Stimulated activated CD8-positive, alpha-beta memory T cell treated with anti-CD3 and anti-CD28 coated beads, Interleukin-7, amount 100 ng/mL, for 1 hour (primary cell): ENCODE data around the gene LEPR.

Source experiments
- DNase-seq, 2 donors: peaks; one replicate each; pipeline ENCODE4 v3.0.0-alpha.2; 2020; ENCODE audit warnings: low read depth in 2 of 2

The LEPR gene

GRCh38 chr1:65409816-65410326 lies 10.6 kb upstream of the LEPR start:
- no peak for DNase-seq

GRCh38 chr1:65412256-65412983 lies 8.0 kb upstream of the LEPR start:
- no peak for DNase-seq

DNA sequence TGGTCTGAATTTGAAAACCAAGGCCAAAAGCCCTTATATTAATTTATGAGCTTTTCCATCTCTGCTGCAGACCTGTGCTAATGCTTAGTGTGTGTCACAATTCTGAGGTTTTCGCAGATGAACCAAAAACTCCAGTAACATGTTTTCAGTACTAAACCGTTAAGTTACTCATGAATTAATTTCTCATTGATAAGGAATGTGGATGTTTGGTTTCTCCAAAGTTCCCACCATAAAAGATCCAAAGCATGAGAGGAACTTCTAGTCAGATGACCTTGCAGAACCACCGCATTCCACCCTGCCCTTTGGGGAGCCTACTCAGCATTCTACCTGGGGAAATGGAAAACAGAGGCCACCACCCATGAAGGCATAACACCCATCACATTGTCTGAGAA lies 7.5 kb upstream of the LEPR start:
- DNase-seq, result no peak

DNA sequence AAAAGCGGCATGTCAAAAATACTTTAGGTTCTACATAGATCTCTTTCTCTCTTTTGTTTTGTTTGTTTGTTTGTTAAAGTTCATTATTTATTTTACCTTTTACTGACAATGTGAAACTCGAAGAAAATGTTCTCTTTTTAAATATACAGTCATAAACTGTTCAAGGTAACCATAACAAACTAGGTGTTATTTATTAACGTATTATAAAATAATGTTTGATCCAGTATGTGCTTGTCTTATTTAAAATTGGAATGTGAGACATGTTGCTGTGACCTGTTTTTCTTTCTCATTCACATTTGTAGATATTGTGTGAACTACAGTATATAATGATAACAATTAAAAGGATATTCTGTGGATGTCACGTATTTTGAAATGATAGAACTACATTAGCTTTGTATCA lies 5.9 kb upstream of the LEPR start:
- no peak for DNase-seq

GRCh38 chr1:65416767-65417166 lies 3.7 kb upstream of the LEPR start:
- no peak for DNase-seq

DNA sequence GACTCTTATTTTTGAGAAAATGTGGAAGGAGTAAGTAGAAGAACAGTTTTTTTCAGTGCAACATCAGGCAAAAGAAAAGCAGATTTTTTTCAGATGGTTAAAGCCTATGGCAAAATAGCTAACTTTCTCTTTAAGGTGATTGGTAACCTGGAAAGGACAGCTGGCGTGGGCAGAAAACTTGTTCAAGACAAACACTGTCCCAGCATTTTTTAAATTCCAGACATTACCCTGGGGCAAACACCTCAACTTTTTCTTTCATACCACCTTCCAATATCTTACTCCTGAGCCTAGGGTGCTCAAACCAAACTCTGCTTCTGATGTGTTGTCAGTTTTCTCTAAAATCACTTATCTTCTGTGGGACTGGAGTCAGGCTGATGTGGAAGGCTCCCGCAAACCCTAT lies 2.7 kb upstream of the LEPR start:
- no peak for DNase-seq

GRCh38 chr1:65418522-65419185 lies 1.8 kb upstream of the LEPR start:
- DNase-seq, result no peak

GRCh38 chr1:65419681-65420589 lies 533 bp upstream of the LEPR start:
- DNase-seq, result peak; percentile 94 to 98

- no peak for DNase-seq
Measured at GRCh38 chr1:65421351-65422025, 1.0 kb downstream of the LEPR start.

GRCh38 chr1:65422241-65423203 lies 2.1 kb downstream of the LEPR start:
- DNase-seq, result no peak

- no peak for DNase-seq
Measured at GRCh38 chr1:65423884-65424572, 3.6 kb downstream of the LEPR start.

DNA sequence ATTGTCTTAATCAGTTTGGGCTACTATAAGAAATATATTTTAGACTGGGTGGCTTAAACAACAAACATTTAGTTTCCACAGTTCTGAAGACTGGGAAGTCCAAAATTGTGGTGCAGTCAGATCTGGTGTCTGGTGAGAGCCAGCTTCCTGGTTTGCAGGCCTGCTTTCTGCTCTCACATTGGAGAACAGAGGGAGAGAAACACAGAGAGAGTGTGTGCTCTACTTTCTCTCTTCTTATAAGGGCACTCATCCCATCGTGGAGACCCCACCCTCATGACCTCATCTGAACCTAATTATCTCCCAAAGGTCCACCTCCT lies 4.1 kb downstream of the LEPR start:
- DNase-seq, result no peak

DNA sequence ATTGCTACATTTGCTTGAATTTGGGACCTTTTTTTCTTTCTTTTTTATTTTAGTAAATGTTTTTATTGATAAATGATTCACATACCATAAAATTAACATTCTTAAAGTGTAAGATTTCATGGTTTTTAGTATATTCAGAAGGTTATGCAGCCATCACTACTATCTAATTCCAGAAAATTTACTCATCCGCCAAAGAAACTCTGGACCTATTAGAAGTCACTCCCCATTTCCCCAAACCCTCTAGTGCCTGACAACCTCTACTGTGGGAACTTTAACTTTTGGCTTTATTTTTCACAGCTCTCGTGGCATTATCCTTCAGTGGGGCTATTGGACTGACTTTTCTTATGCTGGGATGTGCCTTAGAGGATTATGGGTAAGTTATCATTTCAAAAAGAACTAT lies 4.5 kb downstream of the LEPR start:
- DNase-seq, result no peak

DNA sequence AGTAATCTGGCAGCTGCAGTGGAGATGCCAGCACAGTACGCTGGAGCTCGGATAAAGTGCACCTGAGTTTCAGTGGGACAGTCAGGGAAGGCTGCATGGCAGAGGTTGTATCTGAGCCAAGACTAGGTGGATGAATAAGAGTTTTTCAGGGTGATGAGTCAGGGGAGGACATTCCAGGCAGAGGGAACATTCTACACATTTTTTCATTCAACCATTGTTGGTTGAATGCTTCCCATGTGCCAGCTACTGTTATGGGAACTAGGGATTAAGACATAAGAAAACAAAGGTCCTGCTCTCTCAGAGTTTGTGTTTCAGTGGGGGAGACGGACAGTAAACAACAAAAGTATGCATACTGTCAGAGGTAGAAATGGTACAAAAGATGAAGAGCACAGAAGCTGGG lies 5.2 kb downstream of the LEPR start:
- no peak for DNase-seq

GRCh38 chr1:65429078-65429477 lies 8.6 kb downstream of the LEPR start:
- DNase-seq, result no peak

DNA sequence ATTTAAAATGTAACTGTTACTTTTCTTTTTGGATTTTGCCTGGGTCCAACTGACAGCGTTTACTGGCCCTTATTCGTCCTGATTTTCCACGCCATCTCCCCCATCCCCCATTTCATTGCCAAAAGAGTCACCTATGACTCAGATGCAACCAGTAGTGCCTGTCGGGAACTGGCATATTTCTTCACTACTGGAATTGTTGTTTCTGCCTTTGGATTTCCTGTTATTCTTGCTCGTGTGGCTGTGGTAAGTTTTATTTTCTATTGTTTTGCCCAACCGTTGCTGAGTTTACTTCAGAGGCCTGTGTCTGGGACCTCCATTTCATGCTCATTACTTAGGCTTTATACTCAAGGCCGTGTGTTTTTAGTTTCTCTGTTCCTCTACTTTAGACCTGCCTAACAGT lies 9.3 kb downstream of the LEPR start:
- no peak for DNase-seq

- DNase-seq, result no peak
Measured at GRCh38 chr1:65431111-65431705, 10.7 kb downstream of the LEPR start.

- no peak for DNase-seq
Measured at GRCh38 chr1:65432918-65433317, 12.4 kb downstream of the LEPR start.

DNA sequence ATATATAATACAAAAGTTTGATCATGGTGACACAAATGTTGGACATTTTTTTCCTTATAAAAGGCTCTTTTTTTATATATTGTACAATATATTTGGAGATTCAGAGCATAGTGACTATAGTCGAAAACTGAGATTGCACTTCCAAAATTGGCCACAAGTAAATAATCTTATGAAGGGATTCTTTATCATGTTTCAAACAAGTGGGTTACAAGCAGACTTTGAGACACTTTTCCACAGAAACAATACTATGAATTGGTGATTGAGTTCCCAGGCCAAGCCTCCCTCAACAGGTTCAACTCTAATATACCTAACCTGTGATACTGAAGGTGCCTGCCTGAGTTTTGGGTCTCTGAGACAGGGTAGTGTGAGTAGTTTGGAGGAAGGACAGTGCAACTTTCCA lies 13.8 kb downstream of the LEPR start:
- DNase-seq, result no peak

- DNase-seq, result no peak
Measured at GRCh38 chr1:65434760-65435159, 14.3 kb downstream of the LEPR start.
